ENCODE results near the gene MYF5.

MYF5 gene

DNA sequence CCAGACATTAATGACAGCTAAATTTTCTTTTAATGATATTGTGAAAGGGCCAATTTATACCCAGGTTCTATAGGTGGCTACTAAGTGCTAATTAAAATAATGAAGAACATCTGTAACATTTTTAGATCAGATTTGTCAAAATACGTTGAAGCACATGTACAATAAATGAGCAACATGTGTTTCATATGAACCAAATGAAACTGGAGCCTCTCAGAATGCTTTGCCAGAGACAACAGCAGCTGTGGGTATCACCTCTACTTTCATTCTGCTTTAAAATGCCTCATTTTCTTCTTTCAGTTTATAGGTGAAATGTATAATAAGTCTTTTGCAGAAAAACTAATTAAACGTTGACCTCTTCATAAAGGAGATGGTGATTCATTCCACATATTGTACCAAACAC lies 35.4 kb upstream of the MYF5 start:
- DNase-seq (ENCODE audit: low read depth) = peak; percentile 7

DNA sequence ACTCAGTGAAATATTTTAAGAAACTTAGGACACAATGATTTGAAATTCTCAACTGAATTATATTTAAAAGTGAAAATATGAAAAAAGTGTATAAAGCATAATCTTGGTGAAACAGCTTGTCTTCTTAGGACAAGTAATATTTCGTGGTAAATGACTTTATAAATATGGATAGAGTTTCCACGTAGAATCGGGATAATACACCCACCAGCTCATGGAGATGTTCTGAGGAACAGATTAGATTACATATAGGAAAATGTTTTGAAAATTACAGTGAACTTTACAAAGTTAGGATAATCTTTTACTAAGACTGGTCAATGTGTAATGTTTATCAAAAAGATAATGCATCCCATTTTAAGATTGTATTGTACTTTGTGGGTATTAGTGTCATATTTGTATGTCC lies 34.9 kb upstream of the MYF5 start:
- no peak for DNase-seq (ENCODE audit: low read depth)
- TF ChIP-seq, protein P1, sequence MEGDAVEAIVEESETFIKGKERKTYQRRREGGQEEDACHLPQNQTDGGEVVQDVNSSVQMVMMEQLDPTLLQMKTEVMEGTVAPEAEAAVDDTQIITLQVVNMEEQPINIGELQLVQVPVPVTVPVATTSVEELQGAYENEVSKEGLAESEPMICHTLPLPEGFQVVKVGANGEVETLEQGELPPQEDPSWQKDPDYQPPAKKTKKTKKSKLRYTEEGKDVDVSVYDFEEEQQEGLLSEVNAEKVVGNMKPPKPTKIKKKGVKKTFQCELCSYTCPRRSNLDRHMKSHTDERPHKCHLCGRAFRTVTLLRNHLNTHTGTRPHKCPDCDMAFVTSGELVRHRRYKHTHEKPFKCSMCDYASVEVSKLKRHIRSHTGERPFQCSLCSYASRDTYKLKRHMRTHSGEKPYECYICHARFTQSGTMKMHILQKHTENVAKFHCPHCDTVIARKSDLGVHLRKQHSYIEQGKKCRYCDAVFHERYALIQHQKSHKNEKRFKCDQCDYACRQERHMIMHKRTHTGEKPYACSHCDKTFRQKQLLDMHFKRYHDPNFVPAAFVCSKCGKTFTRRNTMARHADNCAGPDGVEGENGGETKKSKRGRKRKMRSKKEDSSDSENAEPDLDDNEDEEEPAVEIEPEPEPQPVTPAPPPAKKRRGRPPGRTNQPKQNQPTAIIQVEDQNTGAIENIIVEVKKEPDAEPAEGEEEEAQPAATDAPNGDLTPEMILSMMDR (conservative IDR thresholded peaks at IDR 0.05; ENCODE audit: low read depth, low read length) = no peak
- H3K4me3 ChIP-seq (ENCODE audit: low read depth, low read length) = no peak overlapping the region

More for the DNA sequence above, 35.4 kb upstream of the MYF5 start:
- TF ChIP-seq, protein P1 (conservative IDR thresholded peaks at IDR 0.05; ENCODE audit: low read depth, low read length) = no peak
- no peak overlapping the region for H3K4me3 ChIP-seq (ENCODE audit: low read depth, low read length)

DNA sequence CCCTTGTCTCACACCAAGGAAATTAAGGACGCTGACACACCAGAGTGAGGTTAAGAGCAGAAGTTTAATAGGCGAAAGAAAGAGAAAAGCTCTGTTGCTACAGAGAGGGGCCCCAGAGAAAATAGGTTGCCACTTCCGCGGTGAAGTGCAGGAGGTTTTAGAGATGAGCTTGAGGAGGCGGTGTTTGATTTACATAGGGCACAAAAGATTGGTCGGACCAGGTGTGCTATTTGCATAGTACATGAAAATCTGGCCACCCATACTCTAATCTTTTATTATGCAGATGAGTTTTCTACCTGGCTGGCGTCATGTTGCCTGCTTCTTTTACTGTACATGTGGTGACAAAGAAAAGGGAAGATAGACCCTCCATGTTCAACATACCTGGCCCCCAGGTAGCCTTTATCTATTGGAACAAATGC lies 32.6 kb upstream of the MYF5 start:
- no peak overlapping the region for H3K4me3 ChIP-seq (ENCODE audit: low read depth, low read length)
- TF ChIP-seq, protein P1 (conservative IDR thresholded peaks at IDR 0.05; ENCODE audit: low read depth, low read length) = no peak
- DNase-seq (ENCODE audit: low read depth) = no peak

DNA sequence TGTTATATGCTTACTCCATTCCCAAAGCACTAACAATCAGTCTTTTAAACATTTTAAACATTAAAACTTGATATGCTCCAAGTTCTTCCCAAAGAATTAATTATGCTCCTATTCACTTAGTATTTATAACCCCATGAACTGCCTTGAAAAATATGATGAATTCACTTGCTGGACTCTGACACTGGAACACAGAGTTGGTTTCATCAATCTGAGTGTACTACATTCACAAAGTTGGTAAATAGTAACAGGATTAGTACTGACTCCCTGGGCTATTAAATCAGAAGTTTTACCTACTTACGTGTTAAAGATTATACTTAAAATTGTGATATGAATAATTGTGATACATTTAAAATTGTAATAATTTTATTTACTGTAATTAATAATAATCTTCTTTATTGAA lies 26.6 kb upstream of the MYF5 start:
- TF ChIP-seq, protein P1 (conservative IDR thresholded peaks at IDR 0.05; ENCODE audit: low read depth, low read length) = no peak
- no peak overlapping the region for H3K4me3 ChIP-seq (ENCODE audit: low read depth, low read length)
- no peak for DNase-seq (ENCODE audit: low read depth)

DNA sequence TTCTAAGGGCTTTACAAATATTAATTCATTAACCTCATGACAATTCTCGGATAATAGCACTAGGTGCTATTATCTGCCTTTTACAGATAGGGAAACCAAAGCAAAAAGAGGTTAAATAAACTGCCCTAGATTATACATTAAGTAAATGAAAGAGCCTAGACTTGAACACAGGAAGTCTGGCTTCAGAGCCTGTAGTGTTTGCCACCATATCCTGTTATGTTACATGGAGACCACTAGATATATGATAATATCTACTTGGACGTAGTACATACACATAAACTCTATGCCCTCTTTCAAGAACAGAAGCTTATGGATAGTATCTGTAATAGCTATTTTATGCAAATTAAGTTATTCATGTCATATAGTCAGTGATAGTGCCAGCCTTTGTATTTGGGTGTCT lies 26.2 kb upstream of the MYF5 start:
- no peak overlapping the region for H3K4me3 ChIP-seq (ENCODE audit: low read depth, low read length)
- no peak for DNase-seq (ENCODE audit: low read depth)
- TF ChIP-seq, protein P1 (conservative IDR thresholded peaks at IDR 0.05; ENCODE audit: low read depth, low read length) = no peak

DNA sequence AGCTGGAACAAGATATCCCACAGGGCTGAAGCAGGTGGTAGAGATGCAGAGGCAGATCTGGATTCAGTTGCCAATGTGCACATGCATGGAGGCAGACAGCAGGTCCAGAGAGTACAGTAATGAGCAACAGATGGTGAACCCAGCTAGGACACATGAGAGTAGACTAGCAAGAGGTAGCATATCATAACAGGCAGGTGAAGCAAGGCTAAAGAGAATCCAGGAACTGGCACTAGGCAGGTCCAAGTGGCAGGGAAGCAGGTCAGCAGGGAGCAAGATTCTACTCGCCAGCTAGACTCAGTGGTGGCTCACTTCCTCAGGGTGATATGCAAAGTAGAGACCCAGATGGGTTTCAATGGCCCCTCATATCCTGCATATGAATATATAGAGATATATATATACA lies 24.6 kb upstream of the MYF5 start:
- TF ChIP-seq, protein P1 (conservative IDR thresholded peaks at IDR 0.05; ENCODE audit: low read depth, low read length) = no peak
- no peak overlapping the region for H3K4me3 ChIP-seq (ENCODE audit: low read depth, low read length)
- DNase-seq (ENCODE audit: low read depth) = no peak

DNA sequence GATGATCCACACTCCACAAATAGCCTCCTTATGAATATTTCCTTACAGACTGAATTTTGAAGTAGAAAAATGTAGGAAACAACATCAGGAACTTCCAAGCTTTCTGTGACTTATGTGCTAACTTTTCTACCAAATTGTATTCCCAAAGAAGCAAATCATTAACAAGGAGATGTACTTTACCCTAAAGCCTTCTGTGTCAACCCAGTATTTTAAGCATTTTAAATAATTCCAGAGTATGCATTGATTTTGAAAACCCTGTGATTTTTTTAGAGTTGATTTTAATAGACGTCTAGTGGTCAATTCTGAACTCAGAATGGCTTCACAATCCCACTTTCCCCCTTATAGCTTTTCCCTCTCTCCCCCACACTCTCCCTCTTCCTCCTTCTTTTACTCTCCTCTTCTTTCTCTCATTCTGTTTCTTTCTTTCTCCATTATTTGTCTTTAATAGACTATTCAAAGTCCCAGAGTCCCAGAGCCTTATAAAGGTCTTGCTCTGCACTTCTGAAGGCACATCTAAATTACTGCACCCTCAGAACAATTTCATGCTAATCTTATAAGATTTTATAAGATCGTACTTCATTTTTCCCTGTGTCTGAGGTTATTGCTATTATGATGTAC lies 19.3 kb upstream of the MYF5 start:
- H3K4me3 ChIP-seq (ENCODE audit: low read depth, low read length) = no peak overlapping the region
- TF ChIP-seq, protein P1 (conservative IDR thresholded peaks at IDR 0.05; ENCODE audit: low read depth, low read length) = no peak
- DNase-seq (ENCODE audit: low read depth) = no peak

Measured in choroid plexus epithelial cell (primary cell).